ENCODE measurements around the gene RAD23A.

- TF ChIP-seq ZNF792 (tag by site-specific recombination; IDR thresholded peaks at IDR 0.05) (no peak), ZNF24 (tag by site-specific recombination; IDR thresholded peaks at IDR 0.05) (no peak), ZNF10 (tag by site-specific recombination; IDR thresholded peaks at IDR 0.05) (no peak), ZNF513 (tag by site-specific recombination; IDR thresholded peaks at IDR 0.05) (no peak), HIC1 (tag by site-specific recombination; IDR thresholded peaks at IDR 0.05) (no peak), CTCF (tag by site-specific recombination; IDR thresholded peaks at IDR 0.05) (no peak; the same call in 1 of the 2 replicates), ZNF174 (tag by site-specific recombination; IDR thresholded peaks at IDR 0.05) (no peak), ZNF114 (tag by site-specific recombination; IDR thresholded peaks at IDR 0.05) (no peak), ZNF354C (tag by site-specific recombination; IDR thresholded peaks at IDR 0.05; ENCODE audit: borderline replicate concordance, low read depth) (no peak), KLF17 (tag by site-specific recombination; IDR thresholded peaks at IDR 0.05) (no peak)
Measured at GRCh38 chr19:12937093-12937926, 8.4 kb upstream of the RAD23A start.

Data from HEK293 (cell line).